Loucy (cell line): ENCODE data around the gene ARHGAP6.

Source experiments
- CTCF ChIP-seq: fragments of 200-600 bp; sonication (generic); conservative IDR thresholded peaks from 2 replicates; pipeline ENCODE4 v1.5.1; 2014; ENCODE audit warnings: mild to moderate bottlenecking, antibody characterized with exemption, low read length
- EZH2phosphoT487 ChIP-seq: fragments of 200-600 bp; IDR thresholded peaks from 2 replicates; pipeline ENCODE4 v1.6.1; 2018; ENCODE audit warnings: antibody characterized with exemption, mild to moderate bottlenecking, moderate library complexity, borderline replicate concordance

DNA sequence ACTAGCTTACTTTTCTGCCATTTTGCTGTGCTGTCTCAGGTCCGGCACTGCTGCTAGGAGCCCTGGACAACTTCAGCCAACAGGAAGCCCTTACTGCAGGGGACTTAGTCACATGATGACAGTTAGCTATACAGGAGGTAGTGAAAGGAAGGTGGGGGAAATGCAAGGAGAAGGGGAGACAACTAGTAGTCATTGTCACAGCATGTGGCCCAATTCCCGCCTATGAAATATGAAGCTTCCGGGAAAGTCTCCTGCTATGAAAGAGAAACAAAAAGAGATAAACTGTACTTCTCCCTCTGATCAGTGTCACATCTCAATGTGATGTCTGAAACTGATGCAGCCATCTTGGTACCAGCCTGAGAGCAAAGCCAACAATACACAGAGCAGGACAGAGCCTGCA is 300.9 kb downstream of the ARHGAP6 start:
- no peak for TF ChIP-seq CTCF
- no peak for TF ChIP-seq EZH2phosphoT487
